ENCODE results near the gene GRB7.
"Not testable (repeated sequence)": the region's sequence is repeated elsewhere in the genome, so short reads cannot be mapped to it uniquely, and the experiment has no call there.

The GRB7 gene

DNA sequence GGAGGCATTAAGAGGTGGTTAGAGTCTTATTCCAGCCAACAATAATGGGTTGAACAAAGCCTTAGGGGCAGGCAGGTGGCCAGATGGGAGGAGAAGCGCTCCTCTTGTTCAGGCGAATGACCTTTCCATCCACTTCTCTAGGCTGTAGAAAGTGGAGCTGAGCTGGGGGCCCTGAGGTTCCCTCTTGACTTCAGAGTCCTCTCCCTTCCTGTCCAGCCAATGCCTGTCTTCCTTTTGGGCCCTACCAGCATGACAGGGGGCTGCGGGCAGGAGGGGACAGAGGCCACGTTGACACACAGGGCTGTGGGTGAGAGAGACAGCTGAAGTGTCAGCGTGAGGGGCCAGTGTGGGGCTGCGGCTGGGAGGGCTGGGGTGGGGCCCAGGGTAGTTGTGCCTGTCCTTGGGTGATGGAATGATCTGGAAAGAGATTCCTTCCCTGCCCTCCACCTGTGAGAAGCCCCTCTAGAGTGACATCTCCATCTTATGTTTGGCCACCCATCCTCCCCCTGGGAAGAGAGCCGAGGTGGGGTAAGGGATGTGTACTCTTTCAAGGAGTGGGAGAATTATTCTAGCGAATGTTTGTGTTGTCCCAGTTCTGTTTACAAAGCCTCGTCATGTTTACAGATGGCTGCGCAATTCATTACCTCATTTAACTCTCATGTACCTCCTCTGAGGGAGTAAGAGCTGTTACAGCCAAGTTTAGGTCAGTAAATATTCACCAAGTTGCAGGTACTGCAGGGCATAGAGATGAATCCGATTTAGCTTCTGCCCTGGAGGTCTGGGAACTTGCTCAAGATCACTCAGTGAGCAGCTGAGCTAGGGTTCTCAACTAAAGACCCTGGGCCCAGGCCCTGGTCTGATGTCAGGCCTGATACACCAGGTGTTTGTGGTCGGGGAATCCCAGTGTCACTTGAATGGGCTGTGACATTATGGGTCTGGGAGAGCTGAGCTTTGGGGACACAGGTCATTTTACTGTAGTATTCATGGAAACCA is 34.5 kb upstream of the GRB7 start:
- peak overlapping the region; percentile 29 for H3K27ac Mint-ChIP-seq
- ATAC-seq (ENCODE audit: low read depth): peak; percentile 88

GRCh38 chr17:39703913-39704312 is 33.8 kb upstream of the GRB7 start:
- H3K36me3 Mint-ChIP-seq: peaks cover 2% of the 10 kb centered on the region
- no peak overlapping the region for H3K4me3 Mint-ChIP-seq
- peak overlapping the region; percentile 29 for H3K27ac Mint-ChIP-seq
- peaks cover 14% of the 10 kb centered on the region for H3K4me1 Mint-ChIP-seq
- DNase-seq (ENCODE audit: low spot score in 2 of 2) (no peak), ATAC-seq (ENCODE audit: low read depth) (no peak)
- H3K9me3 Mint-ChIP-seq: no peaks in the 10 kb centered on the region
- H3K27me3 Mint-ChIP-seq: peaks cover 19% of the 10 kb centered on the region

More for the DNA sequence above, 34.5 kb upstream of the GRB7 start:
- DNase-seq (ENCODE audit: low spot score in 2 of 2): no peak
- Mint-ChIP-seq H3K36me3 (peaks cover 2% of the 10 kb centered on the region), H3K9me3 (no peaks in the 10 kb centered on the region), H3K4me3 (no peak overlapping the region), H3K27me3 (peaks cover 19% of the 10 kb centered on the region), H3K4me1 (peaks cover 14% of the 10 kb centered on the region)

DNA sequence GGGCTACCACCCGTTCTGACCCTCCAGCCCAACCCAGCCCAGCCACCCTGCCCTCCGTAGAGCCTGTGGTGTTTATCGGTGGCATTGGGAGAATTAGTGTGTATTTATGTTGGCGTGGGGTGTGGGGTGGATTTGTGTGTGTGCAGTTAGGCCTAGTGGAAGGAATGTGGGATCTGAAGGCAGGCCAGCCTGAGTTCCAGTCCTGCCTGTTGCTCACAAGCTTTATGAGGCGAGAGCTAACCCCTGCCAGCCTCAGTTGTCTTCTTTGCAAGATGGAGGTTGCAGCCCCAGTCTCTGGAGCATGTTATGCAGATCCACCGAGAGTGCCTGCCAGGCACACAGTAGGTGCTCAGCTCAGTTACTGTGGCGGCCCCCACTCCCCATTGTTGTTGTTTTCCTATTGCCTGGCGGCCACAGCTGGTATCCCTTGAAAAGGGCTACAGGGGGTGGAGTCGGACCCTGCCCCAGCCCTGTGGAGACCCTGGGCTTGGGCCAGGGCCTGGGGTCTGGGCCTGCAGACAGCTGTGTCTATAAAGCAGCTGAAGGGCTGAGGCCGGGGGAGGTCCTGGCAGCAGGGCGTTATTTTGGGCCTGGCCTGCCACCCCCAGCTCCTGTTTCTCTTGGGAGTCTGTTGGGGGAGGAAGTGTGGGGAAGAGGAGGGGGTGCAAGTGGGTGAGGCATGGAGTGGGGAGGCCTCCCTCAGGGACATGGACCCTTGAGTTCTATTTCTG is 32.8 kb upstream of the GRB7 start:
- Mint-ChIP-seq H3K9me3 (no peaks in the 10 kb centered on the region), H3K27me3 (peaks cover 10% of the 10 kb centered on the region), H3K4me3 (no peak overlapping the region), H3K36me3 (no peaks in the 10 kb centered on the region), H3K27ac (no peak overlapping the region), H3K4me1 (peaks cover 14% of the 10 kb centered on the region)
- ATAC-seq (ENCODE audit: low read depth) (no peak), DNase-seq (ENCODE audit: low spot score in 2 of 2) (no peak)

- peaks cover 8% of the 10 kb centered on the region for H3K27me3 Mint-ChIP-seq
- no peak overlapping the region for H3K4me3 Mint-ChIP-seq
- DNase-seq (ENCODE audit: low spot score in 2 of 2): no peak
- ATAC-seq (ENCODE audit: low read depth): no peak
- H3K4me1 Mint-ChIP-seq: peaks cover 14% of the 10 kb centered on the region
- H3K27ac Mint-ChIP-seq: no peak overlapping the region
- no peaks in the 10 kb centered on the region for H3K36me3 Mint-ChIP-seq
- no peaks in the 10 kb centered on the region for H3K9me3 Mint-ChIP-seq
Measured at GRCh38 chr17:39705786-39706348, 31.9 kb upstream of the GRB7 start.

DNA sequence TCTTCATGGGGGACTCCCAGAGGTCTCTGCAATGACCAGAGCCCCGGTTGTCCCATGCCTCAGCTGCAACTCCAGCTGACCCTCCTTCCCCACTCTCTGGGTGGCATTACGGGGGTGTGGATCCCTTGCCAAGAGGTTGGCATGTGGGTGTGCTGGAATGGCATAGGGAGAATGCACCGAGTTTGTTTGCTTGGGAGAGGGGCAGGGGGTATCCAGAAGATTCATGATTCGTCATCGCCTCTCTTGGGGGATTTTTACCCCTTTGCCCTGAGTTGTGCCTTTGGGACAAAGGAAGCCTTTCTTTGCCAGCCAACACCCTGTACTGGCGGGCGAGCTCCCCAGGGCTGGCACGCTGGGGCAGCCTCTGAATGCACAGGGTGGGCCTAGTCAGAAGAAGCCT is 31.4 kb upstream of the GRB7 start:
- DNase-seq (ENCODE audit: low spot score in 2 of 2) (no peak), ATAC-seq (ENCODE audit: low read depth) (no peak)
- H3K4me3 Mint-ChIP-seq: no peak overlapping the region
- peaks cover 4% of the 10 kb centered on the region for H3K27me3 Mint-ChIP-seq
- no peaks in the 10 kb centered on the region for H3K9me3 Mint-ChIP-seq
- H3K27ac Mint-ChIP-seq: no peak overlapping the region
- H3K4me1 Mint-ChIP-seq: peaks cover 14% of the 10 kb centered on the region
- H3K36me3 Mint-ChIP-seq: no peaks in the 10 kb centered on the region

DNA sequence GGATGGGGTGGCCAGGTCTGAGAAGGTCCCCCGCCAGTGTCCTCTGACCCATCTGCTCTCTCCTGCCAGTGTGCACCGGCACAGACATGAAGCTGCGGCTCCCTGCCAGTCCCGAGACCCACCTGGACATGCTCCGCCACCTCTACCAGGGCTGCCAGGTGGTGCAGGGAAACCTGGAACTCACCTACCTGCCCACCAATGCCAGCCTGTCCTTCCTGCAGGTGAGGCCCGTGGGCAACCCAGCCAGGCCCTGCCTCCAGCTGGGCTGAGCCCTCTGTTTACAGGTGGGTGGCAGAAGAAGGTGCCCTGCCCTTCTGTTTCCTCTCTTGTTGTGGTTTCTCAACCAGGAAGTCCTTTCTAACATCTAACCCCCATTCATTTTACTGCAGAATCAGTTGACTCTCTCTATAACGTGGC is 30.8 kb upstream of the GRB7 start:
- DNase-seq (ENCODE audit: low spot score in 2 of 2) (no peak), ATAC-seq (ENCODE audit: low read depth) (no peak)
- Mint-ChIP-seq H3K4me1 (peaks cover 14% of the 10 kb centered on the region), H3K36me3 (no peaks in the 10 kb centered on the region), H3K27me3 (no peaks in the 10 kb centered on the region), H3K27ac (no peak overlapping the region), H3K4me3 (no peak overlapping the region), H3K9me3 (no peaks in the 10 kb centered on the region)

- Mint-ChIP-seq H3K36me3 (no peaks in the 10 kb centered on the region), H3K4me1 (peaks cover 9% of the 10 kb centered on the region), H3K9me3 (no peaks in the 10 kb centered on the region), H3K4me3 (no peak overlapping the region), H3K27me3 (peaks cover 2% of the 10 kb centered on the region), H3K27ac (no peak overlapping the region)
- no peak for DNase-seq (ENCODE audit: low spot score in 2 of 2)
- no peak for ATAC-seq (ENCODE audit: low read depth)
Measured at GRCh38 chr17:39709319-39709997, 28.3 kb upstream of the GRB7 start.

DNA sequence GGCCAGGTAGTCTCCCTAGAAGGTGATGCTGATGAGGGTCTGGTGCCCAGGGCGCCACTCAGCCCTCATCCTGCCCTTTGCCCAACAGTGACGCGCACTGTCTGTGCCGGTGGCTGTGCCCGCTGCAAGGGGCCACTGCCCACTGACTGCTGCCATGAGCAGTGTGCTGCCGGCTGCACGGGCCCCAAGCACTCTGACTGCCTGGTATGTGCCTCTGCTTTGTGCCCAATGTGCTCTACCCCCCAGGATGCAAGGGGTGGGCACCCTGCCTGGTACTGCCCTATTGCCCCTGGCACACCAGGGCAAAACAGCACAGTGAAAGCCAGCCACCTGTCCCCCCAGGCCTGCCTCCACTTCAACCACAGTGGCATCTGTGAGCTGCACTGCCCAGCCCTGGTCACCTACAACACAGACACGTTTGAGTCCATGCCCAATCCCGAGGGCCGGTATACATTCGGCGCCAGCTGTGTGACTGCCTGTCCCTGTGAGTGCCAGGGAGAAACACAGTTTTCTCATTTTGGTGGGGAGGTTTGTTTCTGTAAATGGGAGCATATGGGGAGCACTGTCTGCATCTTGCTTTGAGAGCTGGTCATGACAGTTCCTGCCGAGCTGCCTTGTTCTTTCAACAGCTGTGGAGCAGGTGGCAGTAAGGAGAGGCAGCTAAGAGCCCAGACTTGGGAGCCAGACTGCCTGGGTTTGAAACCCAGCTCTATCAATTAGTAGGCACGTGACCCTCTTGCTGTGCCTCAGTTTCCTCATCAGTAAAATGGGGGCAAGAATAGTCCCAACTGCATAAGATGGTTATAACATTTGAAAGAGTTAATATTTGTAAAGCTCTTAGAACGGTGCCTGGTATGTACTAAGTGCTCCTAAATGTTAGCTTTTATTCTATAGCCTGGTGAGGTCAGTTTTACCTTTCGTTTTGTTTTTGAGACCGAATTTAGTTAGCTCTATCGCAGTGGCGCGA is 27.5 kb upstream of the GRB7 start:
- peaks cover 9% of the 10 kb centered on the region for H3K4me1 Mint-ChIP-seq
- ATAC-seq (ENCODE audit: low read depth) (no peak), DNase-seq (ENCODE audit: low spot score in 2 of 2) (no peak)
- no peak overlapping the region for H3K4me3 Mint-ChIP-seq
- H3K27ac Mint-ChIP-seq: no peak overlapping the region
- peaks cover 2% of the 10 kb centered on the region for H3K27me3 Mint-ChIP-seq
- no peaks in the 10 kb centered on the region for H3K9me3 Mint-ChIP-seq
- peaks cover under 1% of the 10 kb centered on the region for H3K36me3 Mint-ChIP-seq

- not testable (repeated sequence) for H3K27me3 Mint-ChIP-seq; DNase-seq (ENCODE audit: low spot score in 2 of 2); H3K4me1 Mint-ChIP-seq; H3K4me3 Mint-ChIP-seq; ATAC-seq (ENCODE audit: low read depth); H3K27ac Mint-ChIP-seq; H3K9me3 Mint-ChIP-seq; H3K36me3 Mint-ChIP-seq
Measured at GRCh38 chr17:39711071-39711470, 26.7 kb upstream of the GRB7 start.

- no peak for ATAC-seq (ENCODE audit: low read depth)
- Mint-ChIP-seq H3K27me3 (peaks cover 2% of the 10 kb centered on the region), H3K9me3 (no peaks in the 10 kb centered on the region), H3K4me3 (no peak overlapping the region), H3K27ac (no peak overlapping the region), H3K4me1 (peaks cover 9% of the 10 kb centered on the region), H3K36me3 (peaks cover 2% of the 10 kb centered on the region)
- DNase-seq (ENCODE audit: low spot score in 2 of 2): no peak
Measured at GRCh38 chr17:39711851-39712250, 25.9 kb upstream of the GRB7 start.

DNA sequence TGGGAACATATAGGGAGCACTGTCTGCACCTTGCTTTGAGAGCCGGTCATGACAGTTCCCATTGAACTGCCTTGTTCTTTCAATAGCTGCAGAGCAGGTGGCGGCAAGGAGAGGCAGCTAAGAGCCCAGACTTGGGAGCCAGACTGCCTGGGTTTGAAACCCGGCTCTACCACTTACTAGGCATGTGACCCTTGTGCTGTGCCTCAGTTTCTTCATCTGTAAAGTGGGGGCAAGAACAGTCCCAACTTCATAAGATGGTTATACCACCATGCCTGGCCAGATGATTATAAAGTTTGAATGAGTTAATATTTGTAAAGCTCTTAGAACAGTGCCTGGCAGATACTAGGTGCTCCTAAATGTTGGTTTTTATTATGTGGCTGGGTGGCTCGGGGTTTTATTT is 23.5 kb upstream of the GRB7 start:
- H3K4me1 Mint-ChIP-seq: peaks cover 5% of the 10 kb centered on the region

GRCh38 chr17:39715375-39716072 is 22.2 kb upstream of the GRB7 start:
- ATAC-seq (ENCODE audit: low read depth) (no peak), DNase-seq (ENCODE audit: low spot score in 2 of 2) (no peak)
- Mint-ChIP-seq H3K36me3 (peaks cover 2% of the 10 kb centered on the region), H3K9me3 (no peaks in the 10 kb centered on the region), H3K27ac (no peak overlapping the region), H3K27me3 (peaks cover 2% of the 10 kb centered on the region), H3K4me1 (no peaks in the 10 kb centered on the region), H3K4me3 (no peak overlapping the region)

More for the DNA sequence above, 23.5 kb upstream of the GRB7 start:
- Mint-ChIP-seq H3K27me3 (peaks cover 2% of the 10 kb centered on the region), H3K9me3 (no peaks in the 10 kb centered on the region), H3K27ac (no peak overlapping the region), H3K36me3 (peaks cover 2% of the 10 kb centered on the region), H3K4me3 (no peak overlapping the region)
- DNase-seq (ENCODE audit: low spot score in 2 of 2) (no peak), ATAC-seq (ENCODE audit: low read depth) (no peak)
